Sigmoid colon (tissue), 7 donors: Measurements from ENCODE around the gene PARP11. TPM values are rescaled to one million over a fixed set of nuclear protein-coding genes. Genes with fewer than 3 reads are reported as not detected.

Experiments
- DNase-seq: peaks from one replicate; pipeline ENCODE4 v3.0.0-alpha.2; 2019
- H3K27ac ChIP-seq, 4 donors: fragments of 200-600 bp; sonication (generic); one replicate each; pipeline ENCODE4 v1.5.1; 2016 to 2019; ENCODE audit warnings: mild to moderate bottlenecking in 1 of 4
- H3K27me3 ChIP-seq, 3 donors: fragments of 200-600 bp; sonication (generic); one replicate each; pipeline ENCODE4 v1.5.1; 2019; ENCODE audit warnings: mild to moderate bottlenecking in 1 of 3
- H3K36me3 ChIP-seq, 4 donors: fragments of 200-600 bp; sonication (generic); one replicate each; pipeline ENCODE4 v1.5.1; 2016 to 2019
- H3K4me1 ChIP-seq, 4 donors: fragments of 200-600 bp; sonication (generic); one replicate each; pipeline ENCODE4 v1.5.1; 2017 to 2019
- H3K4me3 ChIP-seq, 4 donors: fragments of 200-600 bp; sonication (generic); one replicate each; pipeline ENCODE4 v1.5.1; 2017 to 2019; ENCODE audit warnings: mild to moderate bottlenecking in 2 of 4, moderate library complexity in 1 of 4
- H3K9me3 ChIP-seq, 4 donors: fragments of 200-600 bp in 3 of 4; sonication (generic) in 3 of 4; one replicate each; pipeline versions ENCODE4 v1.5.1 to v1.6.1; 2013 to 2019
- CTCF ChIP-seq, 4 experiments: fragments of 450-650 bp in 3 of 4; fragments of 200-600 bp in 1 of 4; IDR thresholded peaks; one replicate each; pipeline ENCODE4 v1.5.1; 2016 to 2019; ENCODE audit warnings: antibody characterized with exemption in 4 of 4, mild to moderate bottlenecking in 3 of 4, moderate library complexity in 2 of 4
- EP300 ChIP-seq, 4 donors: sonication (generic); formaldehyde crosslinking; IDR thresholded peaks; one replicate each; pipeline ENCODE4 v1.6.1; 2017; ENCODE audit warnings: antibody characterized with exemption in 4 of 4
- POLR2A ChIP-seq, 2 donors: fragments of 450-650 bp; IDR thresholded peaks; one replicate each; pipeline ENCODE4 v1.6.1; 2016; ENCODE audit warnings: antibody characterized with exemption in 2 of 2, mild to moderate bottlenecking in 2 of 2, moderate library complexity in 2 of 2
- POLR2AphosphoS5 ChIP-seq, 4 donors: sonication (generic); formaldehyde crosslinking; IDR thresholded peaks; one replicate each; pipeline ENCODE4 v1.6.1; 2017; ENCODE audit warnings: antibody characterized with exemption in 4 of 4
- WGBS, 2 donors: extraction: QIAGEN DNeasy Blood & Tissue Kit; methylation state at CpG; one replicate each; pipeline ENCODE4 v1.1.7; 2013; 5-methylcytosine and 5-hydroxymethylcytosine counted together
- intact Hi-C: fragments of 100-400 bp; cut with DNase I; formaldehyde crosslinking; loops from one replicate; pipeline ENCODE4 v1.15.1; 2023
- polyA plus RNA-seq, 3 donors: library from polyadenylated mRNA; stranded (reverse); fragments of 200-250 nt; gene quantifications; one replicate each; pipeline ENCODE4 v1.2.3, GENCODE V29; 2013
- total RNA-seq, 4 donors: library from RNA; depleted of rRNA; stranded (reverse); fragments of >200 nt; gene quantifications; one replicate each; pipeline ENCODE4 v1.1.0, GENCODE V29; 2016
- donor health status: healthy with polysubstance abuse.
- donor health status: Bipolar disorder and iron deficiency.
- donor health status: healthy.

PARP11 gene
- total and polyA plus RNA-seq, 7 donors, result 2.4 to 12.1 (median 6.0) TPM

GRCh38 chr12:3885277-3886094 is 12.3 kb upstream of the PARP11 start:
- WGBS, 2 donors, result 21 to 36% methylated on average over 8 of the region's 8 CpGs
- no peak for DNase-seq
- peak overlapping the region; percentile 67 to 72 (median 68) for H3K27ac ChIP-seq

GRCh38 chr12:3884671-3885070 is 11.5 kb upstream of the PARP11 start:
- Histone ChIP-seq H3K27ac (peak overlapping the region; percentile 67 to 72 (median 68)), H3K36me3 (no peaks in the 10 kb centered on the region), H3K9me3 (no peaks in the 10 kb centered on the region), H3K4me3 (peak overlapping the region in 2 of 4 donors; percentile 38 to 39), H3K4me1 (peaks cover 0 to 10% (median 0%) of the 10 kb centered on the region in 4 donors), H3K27me3 (no peaks in the 10 kb centered on the region)
- DNase-seq, result no peak
- 75 to 81% methylated on average over 6 of the region's 6 CpGs for WGBS, 2 donors
- TF ChIP-seq EP300 (IDR thresholded peaks at IDR 0.05), result no peak
- TF ChIP-seq POLR2A (IDR thresholded peaks at IDR 0.05), result no peak
- no peak for TF ChIP-seq CTCF (IDR thresholded peaks at IDR 0.05)
- no peak for TF ChIP-seq POLR2AphosphoS5 (IDR thresholded peaks at IDR 0.05)
- intact Hi-C loops, result loop anchor here (2.0 to 5.0 kb wide), 3 partner anchors 152 to 643 kb away; no protein-coding TSS in a partner anchor

More at GRCh38 chr12:3885277-3886094, 12.3 kb upstream of the PARP11 start:
- no peaks in the 10 kb centered on the region for H3K27me3 ChIP-seq
- peak overlapping the region; percentile 15 to 39 (median 34) for H3K4me3 ChIP-seq
- H3K4me1 ChIP-seq, result peaks cover 0 to 10% (median 0%) of the 10 kb centered on the region in 4 donors
- intact Hi-C loops, result loop anchor here (2.0 kb wide), 2 partner anchors 151 to 391 kb away; no protein-coding TSS in a partner anchor
- TF ChIP-seq POLR2A (IDR thresholded peaks at IDR 0.05), result no peak
- peak; percentile 57 to 83 (median 76) for TF ChIP-seq CTCF (IDR thresholded peaks at IDR 0.05)
- TF ChIP-seq POLR2AphosphoS5 (IDR thresholded peaks at IDR 0.05), result no peak
- TF ChIP-seq EP300 (IDR thresholded peaks at IDR 0.05), result no peak
- no peaks in the 10 kb centered on the region for H3K36me3 ChIP-seq
- no peaks in the 10 kb centered on the region for H3K9me3 ChIP-seq

- Histone ChIP-seq H3K4me3 (no peak overlapping the region), H3K27me3 (no peaks in the 10 kb centered on the region), H3K4me1 (peaks cover 0 to 10% (median 0%) of the 10 kb centered on the region in 4 donors), H3K9me3 (no peaks in the 10 kb centered on the region), H3K36me3 (no peaks in the 10 kb centered on the region), H3K27ac (no peak overlapping the region)
- no peak for DNase-seq
- intact Hi-C loops, result loop anchor here (5.0 kb wide), 1 partner anchor 644 kb away; no protein-coding TSS in a partner anchor
- TF ChIP-seq CTCF (IDR thresholded peaks at IDR 0.05), result no peak
- no peak for TF ChIP-seq POLR2A (IDR thresholded peaks at IDR 0.05)
- TF ChIP-seq POLR2AphosphoS5 (IDR thresholded peaks at IDR 0.05), result no peak
- WGBS, 2 donors, result 31 to 52% methylated on average over 7 of the region's 7 CpGs
These were observed 9.8 kb upstream of the PARP11 start for GRCh38 chr12:3882896-3883564.

GRCh38 chr12:3882406-3882805 is 9.2 kb upstream of the PARP11 start:
- H3K4me3 ChIP-seq, result no peak overlapping the region
- DNase-seq, result no peak
- no peak for TF ChIP-seq POLR2AphosphoS5 (IDR thresholded peaks at IDR 0.05)
- no peak for TF ChIP-seq POLR2A (IDR thresholded peaks at IDR 0.05)
- TF ChIP-seq EP300 (IDR thresholded peaks at IDR 0.05), result no peak
- TF ChIP-seq CTCF (IDR thresholded peaks at IDR 0.05), result no peak
- intact Hi-C loops, result loop anchor here (5.0 kb wide), 1 partner anchor 645 kb away; no protein-coding TSS in a partner anchor
- no peaks in the 10 kb centered on the region for H3K9me3 ChIP-seq
- no peak overlapping the region for H3K27ac ChIP-seq
- no peaks in the 10 kb centered on the region for H3K27me3 ChIP-seq
- 43 to 67% methylated on average over 4 of the region's 4 CpGs for WGBS, 2 donors
- no peaks in the 10 kb centered on the region for H3K36me3 ChIP-seq
- peaks cover 0 to 10% (median 0%) of the 10 kb centered on the region in 4 donors for H3K4me1 ChIP-seq
